ENCODE results near the gene SLC39A11.

GRCh38 chr17:72884066-72884465, 208.4 kb downstream of the SLC39A11 start:
- no peak for TF ChIP-seq CTCF (IDR thresholded peaks at IDR 0.05; ENCODE audit: low read depth, low read length, missing input control)
- TF ChIP-seq TAF1 (conservative IDR thresholded peaks at IDR 0.05): no peak
- no peak for TF ChIP-seq RAD21 (IDR thresholded peaks at IDR 0.05)
- no peak for TF ChIP-seq REST (IDR thresholded peaks at IDR 0.05)
- TF ChIP-seq MAX (IDR thresholded peaks at IDR 0.05): no peak
